ENCODE data around the gene ESCO1. TPM values are rescaled to one million over a fixed set of nuclear protein-coding genes. Genes with fewer than 3 reads are reported as not detected.
"Not testable (repeated sequence)": the region's sequence is repeated elsewhere in the genome, so short reads cannot be mapped to it uniquely, and the experiment has no call there.

Gene ESCO1, protein sequence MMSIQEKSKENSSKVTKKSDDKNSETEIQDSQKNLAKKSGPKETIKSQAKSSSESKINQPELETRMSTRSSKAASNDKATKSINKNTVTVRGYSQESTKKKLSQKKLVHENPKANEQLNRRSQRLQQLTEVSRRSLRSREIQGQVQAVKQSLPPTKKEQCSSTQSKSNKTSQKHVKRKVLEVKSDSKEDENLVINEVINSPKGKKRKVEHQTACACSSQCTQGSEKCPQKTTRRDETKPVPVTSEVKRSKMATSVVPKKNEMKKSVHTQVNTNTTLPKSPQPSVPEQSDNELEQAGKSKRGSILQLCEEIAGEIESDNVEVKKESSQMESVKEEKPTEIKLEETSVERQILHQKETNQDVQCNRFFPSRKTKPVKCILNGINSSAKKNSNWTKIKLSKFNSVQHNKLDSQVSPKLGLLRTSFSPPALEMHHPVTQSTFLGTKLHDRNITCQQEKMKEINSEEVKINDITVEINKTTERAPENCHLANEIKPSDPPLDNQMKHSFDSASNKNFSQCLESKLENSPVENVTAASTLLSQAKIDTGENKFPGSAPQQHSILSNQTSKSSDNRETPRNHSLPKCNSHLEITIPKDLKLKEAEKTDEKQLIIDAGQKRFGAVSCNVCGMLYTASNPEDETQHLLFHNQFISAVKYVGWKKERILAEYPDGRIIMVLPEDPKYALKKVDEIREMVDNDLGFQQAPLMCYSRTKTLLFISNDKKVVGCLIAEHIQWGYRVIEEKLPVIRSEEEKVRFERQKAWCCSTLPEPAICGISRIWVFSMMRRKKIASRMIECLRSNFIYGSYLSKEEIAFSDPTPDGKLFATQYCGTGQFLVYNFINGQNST
- total RNA-seq, result 16.5 TPM
- long read RNA-seq, full-length matches to known transcripts, result 6 of 28 reads
- long read RNA-seq, partial matches to known transcripts, result 14 of 28 reads
- long read RNA-seq, other reads (novel, unspliced or antisense), result 8 of 28 reads

DNA sequence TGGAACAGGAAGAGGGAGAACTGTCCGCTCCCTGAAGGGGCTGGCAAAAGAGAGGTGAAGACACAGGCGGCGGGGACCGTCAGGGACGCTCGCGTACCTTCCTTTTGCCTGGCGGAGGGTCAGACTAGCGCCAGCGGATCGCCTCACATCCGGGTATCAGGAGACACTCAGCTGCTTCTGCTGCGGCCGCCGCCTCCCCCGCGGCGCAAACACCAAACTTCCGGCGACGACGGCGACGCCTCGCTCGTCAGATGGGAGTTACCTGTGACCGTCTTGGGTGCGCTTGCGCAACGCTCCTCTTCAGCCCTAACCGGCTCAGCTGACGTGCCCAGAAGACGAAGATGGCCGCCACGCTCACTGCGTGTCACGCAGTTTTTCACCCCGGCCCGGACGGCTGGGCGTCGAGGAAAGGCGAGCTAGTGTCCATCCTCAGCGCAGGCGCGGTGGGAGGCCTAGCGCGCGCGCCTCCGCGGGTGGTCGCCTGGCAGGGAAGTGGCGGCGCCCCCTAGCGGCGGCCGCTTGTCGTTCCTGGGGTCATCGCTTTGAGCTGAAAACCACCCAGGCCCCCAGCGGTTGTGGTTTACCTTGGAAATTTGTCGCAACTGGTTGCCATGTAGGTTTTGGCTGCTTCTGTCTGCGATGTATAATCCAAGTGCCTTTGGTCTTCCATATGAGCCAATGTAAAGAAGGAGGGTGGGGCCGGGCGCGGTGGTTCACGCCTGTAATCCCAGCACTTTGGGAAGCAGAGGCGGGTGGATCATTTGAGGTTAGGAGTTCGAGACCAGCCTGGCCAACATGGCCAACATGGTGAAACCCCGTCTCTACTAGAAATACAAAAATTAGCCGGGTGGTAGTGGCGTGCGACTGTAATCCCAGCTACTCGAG lies at the start of gene ESCO1:
ESCO1 (minus strand) TSS at position 179 of the 885 bp plus-strand sequence. CDS start 25,861 bp downstream, outside the sequence.
- peak; percentile 96 to 97 for ATAC-seq
- intact Hi-C loops (cut with DNase I), result no loop called here
- H3K27me3 ChIP-seq (ENCODE audit: low read depth), result no peaks in the 10 kb centered on the region
- TF ChIP-seq, protein P1, sequence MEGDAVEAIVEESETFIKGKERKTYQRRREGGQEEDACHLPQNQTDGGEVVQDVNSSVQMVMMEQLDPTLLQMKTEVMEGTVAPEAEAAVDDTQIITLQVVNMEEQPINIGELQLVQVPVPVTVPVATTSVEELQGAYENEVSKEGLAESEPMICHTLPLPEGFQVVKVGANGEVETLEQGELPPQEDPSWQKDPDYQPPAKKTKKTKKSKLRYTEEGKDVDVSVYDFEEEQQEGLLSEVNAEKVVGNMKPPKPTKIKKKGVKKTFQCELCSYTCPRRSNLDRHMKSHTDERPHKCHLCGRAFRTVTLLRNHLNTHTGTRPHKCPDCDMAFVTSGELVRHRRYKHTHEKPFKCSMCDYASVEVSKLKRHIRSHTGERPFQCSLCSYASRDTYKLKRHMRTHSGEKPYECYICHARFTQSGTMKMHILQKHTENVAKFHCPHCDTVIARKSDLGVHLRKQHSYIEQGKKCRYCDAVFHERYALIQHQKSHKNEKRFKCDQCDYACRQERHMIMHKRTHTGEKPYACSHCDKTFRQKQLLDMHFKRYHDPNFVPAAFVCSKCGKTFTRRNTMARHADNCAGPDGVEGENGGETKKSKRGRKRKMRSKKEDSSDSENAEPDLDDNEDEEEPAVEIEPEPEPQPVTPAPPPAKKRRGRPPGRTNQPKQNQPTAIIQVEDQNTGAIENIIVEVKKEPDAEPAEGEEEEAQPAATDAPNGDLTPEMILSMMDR (IDR thresholded peaks at IDR 0.05), result peak; percentile 96
- DNase-seq, result peak; percentile 99
- no peaks in the 10 kb centered on the region for H3K9me3 ChIP-seq
- no peaks in the 10 kb centered on the region for H3K36me3 ChIP-seq
- peak within 1 kb of the TSS; percentile 99 for H3K27ac ChIP-seq
- H3K4me1 ChIP-seq, result peaks cover 27% of the 10 kb centered on the region
- peak within 1 kb of the TSS; percentile 95 for H3K4me3 ChIP-seq

DNA sequence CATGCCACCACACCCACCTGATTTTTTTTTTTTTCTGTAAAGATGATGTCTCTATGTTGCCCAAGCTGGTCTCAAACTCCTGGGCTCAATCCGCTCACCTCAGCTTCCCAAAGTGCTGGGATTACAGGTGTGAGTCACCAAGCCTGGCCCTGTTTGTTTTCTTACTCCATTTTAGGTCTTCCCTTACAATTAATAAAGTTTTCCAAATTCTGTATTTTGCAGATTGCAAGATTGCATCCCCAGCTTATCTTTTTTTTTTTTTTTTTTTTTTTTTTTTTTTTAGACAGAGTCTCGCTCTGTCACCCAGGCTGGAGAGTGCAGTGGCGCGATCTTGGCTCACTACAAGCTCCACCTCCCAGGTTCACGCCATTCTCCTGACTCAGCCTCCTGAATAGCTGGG lies 39.9 kb upstream of the ESCO1 start:
- intact Hi-C loops (cut with DNase I), result not testable (repeated sequence)

DNA sequence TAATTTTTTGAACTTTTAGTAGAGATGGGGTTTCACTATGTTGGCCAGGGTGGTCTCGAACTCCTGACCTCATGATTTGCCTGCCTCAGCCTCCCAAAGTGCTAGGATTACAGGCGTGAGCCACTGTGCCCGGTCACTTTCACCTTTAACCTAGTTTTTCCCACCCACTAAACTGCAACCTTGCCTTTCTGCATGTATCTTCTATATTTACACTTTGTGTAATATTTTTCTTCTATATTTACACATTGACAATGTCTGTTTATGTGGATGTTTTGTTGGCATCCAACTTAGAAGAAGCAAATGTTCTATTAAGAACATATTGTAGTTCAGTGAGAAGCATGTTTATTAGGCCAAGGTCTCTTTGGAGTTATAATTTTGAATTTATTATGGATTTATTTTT lies 38.3 kb upstream of the ESCO1 start:
- DNase-seq (no peak), ATAC-seq (no peak)
- no peak overlapping the region for H3K27ac ChIP-seq
- H3K27me3 ChIP-seq (ENCODE audit: low read depth), result no peaks in the 10 kb centered on the region
- no peaks in the 10 kb centered on the region for H3K9me3 ChIP-seq
- no peak overlapping the region for H3K4me3 ChIP-seq
- no peaks in the 10 kb centered on the region for H3K36me3 ChIP-seq
- no peaks in the 10 kb centered on the region for H3K4me1 ChIP-seq
- intact Hi-C loops (cut with DNase I), result no loop called here
- TF ChIP-seq, protein P1 (IDR thresholded peaks at IDR 0.05), result no peak

More for the DNA sequence above, 39.9 kb upstream of the ESCO1 start:
- not testable (repeated sequence) for DNase-seq; H3K36me3 ChIP-seq; ATAC-seq; H3K4me1 ChIP-seq; H3K4me3 ChIP-seq; H3K9me3 ChIP-seq; H3K27me3 ChIP-seq (ENCODE audit: low read depth); H3K27ac ChIP-seq

DNA sequence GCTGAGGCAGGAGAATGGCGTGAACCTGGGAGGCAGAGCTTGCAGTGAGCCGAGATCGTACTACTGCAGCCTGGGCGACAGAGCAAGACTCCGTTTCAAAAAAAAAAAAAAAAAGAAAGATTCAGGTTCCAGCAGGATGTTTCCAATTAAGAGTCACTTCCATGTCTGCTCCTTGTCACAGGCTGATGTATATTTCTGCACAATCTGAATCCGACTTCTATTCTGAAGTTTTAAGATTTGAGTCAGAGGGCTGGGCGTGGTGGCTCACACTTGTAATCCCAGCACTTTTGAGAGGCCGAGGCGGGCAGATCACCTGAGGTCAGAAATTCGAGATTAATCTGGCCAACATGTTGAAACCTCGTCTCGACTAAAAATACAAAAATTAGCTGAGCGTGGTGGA lies 36.3 kb upstream of the ESCO1 start:
- no peak for ATAC-seq
- Histone ChIP-seq H3K27me3 (ENCODE audit: low read depth) (no peaks in the 10 kb centered on the region), H3K4me1 (no peaks in the 10 kb centered on the region), H3K4me3 (no peak overlapping the region), H3K9me3 (no peaks in the 10 kb centered on the region), H3K27ac (no peak overlapping the region), H3K36me3 (peaks cover 5% of the 10 kb centered on the region)
- no peak for DNase-seq
- TF ChIP-seq, protein P1 (IDR thresholded peaks at IDR 0.05), result no peak
- intact Hi-C loops (cut with DNase I), result no loop called here

DNA sequence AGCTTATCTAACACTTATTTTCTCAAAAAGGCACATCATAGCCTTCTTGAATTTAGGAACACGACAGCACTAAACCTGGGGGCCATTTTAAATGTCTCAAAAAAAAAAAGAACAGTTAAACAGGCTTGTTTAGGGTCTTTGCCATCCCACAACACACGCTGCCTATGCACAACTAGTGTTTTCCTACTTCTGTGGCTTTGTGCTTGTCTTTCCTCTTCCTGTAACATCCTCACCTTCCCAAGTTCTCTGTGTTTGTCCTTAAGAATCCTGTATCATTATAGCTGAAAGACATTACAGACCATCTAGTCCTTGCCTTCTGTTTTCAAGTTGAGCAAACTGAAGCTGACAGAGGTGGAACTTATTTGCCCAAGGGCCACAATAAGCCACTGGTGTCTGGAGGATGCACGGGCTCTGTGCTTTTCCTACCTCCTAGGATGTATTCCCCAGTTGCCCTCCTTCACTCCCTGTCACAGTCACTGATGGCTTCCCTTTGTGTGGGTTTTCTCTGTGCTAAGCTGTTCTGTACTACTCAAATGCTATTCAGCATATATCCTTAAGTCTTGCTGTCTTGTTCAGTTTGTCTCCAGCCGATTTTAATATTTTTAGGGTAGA lies 34.2 kb upstream of the ESCO1 start:
- no peak for DNase-seq
- Histone ChIP-seq H3K4me3 (no peak overlapping the region), H3K9me3 (no peaks in the 10 kb centered on the region), H3K36me3 (peaks cover 26% of the 10 kb centered on the region), H3K4me1 (no peaks in the 10 kb centered on the region), H3K27me3 (ENCODE audit: low read depth) (no peaks in the 10 kb centered on the region), H3K27ac (no peak overlapping the region)
- TF ChIP-seq, protein P1 (IDR thresholded peaks at IDR 0.05), result no peak
- no peak for ATAC-seq
- intact Hi-C loops (cut with DNase I), result no loop called here
